Measurements from ENCODE around the gene EGFL8. TPM values are rescaled to one million over a fixed set of nuclear protein-coding genes. Genes with fewer than 3 reads are reported as not detected.
A peak's percentile ranks its signal among the peaks of the same experiment; 100 is the strongest.

EGFL8 gene
- total and polyA plus RNA-seq, 9 of the 15 experiments (the other 6 are each of a cell fraction or from before 2014, with no cell fraction given), result 2.2 to 47.4 (median 14.2) TPM

- TF ChIP-seq PREB (CRISPR knock-in tag; IDR thresholded peaks at IDR 0.05), result no peak
- TF ChIP-seq ZFP30 (CRISPR knock-in tag; IDR thresholded peaks at IDR 0.05; ENCODE audit: borderline replicate concordance), result no peak; the same call in 1 of the 2 replicates
- TF ChIP-seq ZNF449 (CRISPR knock-in tag; IDR thresholded peaks at IDR 0.05), result peak; percentile 29; the same call in 1 of the 2 replicates
- TF ChIP-seq ATF1 (CRISPR knock-in tag; IDR thresholded peaks at IDR 0.05), result no peak
- 0 out of 2 replicates have a peak, but pooled peaks have one; percentile 77 for TF ChIP-seq ATF1 (tag; IDR thresholded peaks at IDR 0.05)
- TF ChIP-seq SMARCA5 (IDR thresholded peaks at IDR 0.05), result no peak
- no peak for TF ChIP-seq MCM3 (IDR thresholded peaks at IDR 0.05)
- TF ChIP-seq PHF20 (IDR thresholded peaks at IDR 0.05; ENCODE audit: partially characterized antibody), result no peak
- TF ChIP-seq SREBF2 (CRISPR knock-in tag; IDR thresholded peaks at IDR 0.05), result 0 out of 2 replicates have a peak, but pooled peaks have one; percentile 79
- TF ChIP-seq E2F3 (CRISPR knock-in tag; IDR thresholded peaks at IDR 0.05), result peak; percentile 34; the same call in 1 of the 2 replicates
- no peak for TF ChIP-seq RNF219 (CRISPR knock-in tag; IDR thresholded peaks at IDR 0.05)
- TF ChIP-seq CLOCK (CRISPR knock-in tag; IDR thresholded peaks at IDR 0.05; ENCODE audit: borderline replicate concordance), result peak; percentile 58; the same call in 1 of the 2 replicates
- TF ChIP-seq ZNF740 (CRISPR knock-in tag; IDR thresholded peaks at IDR 0.05), result no peak
- TF ChIP-seq ZNF740 (tag; IDR thresholded peaks at IDR 0.05), result no peak
- TF ChIP-seq PML (IDR thresholded peaks at IDR 0.05; ENCODE audit: low read length), result no peak; the same call in 1 of the 2 replicates
- TF ChIP-seq IFI16 (CRISPR knock-in tag; IDR thresholded peaks at IDR 0.05), result 0 out of 2 replicates have a peak, but pooled peaks have one; percentile 31
- peak; percentile 18 for TF ChIP-seq TAF1 (IDR thresholded peaks at IDR 0.05; ENCODE audit: control insufficient read depth, extremely low read depth, insufficient read depth, low read length, severe bottlenecking)
- TF ChIP-seq ZNF280B (CRISPR knock-in tag; IDR thresholded peaks at IDR 0.05), result no peak
These were observed 12.9 kb downstream of the EGFL8 start (continued) for GRCh38 chr6:32177183-32177787.

Measured in K562 (cell line).